HTERT RPE-1 (cell line): ENCODE measurements around the gene RASA2.
"Not testable (repeated sequence)": the region's sequence is repeated elsewhere in the genome, so short reads cannot be mapped to it uniquely, and the experiment has no call there.

Source experiments
- in situ Hi-C: fragments of 300-500 bp; cut with MboI; formaldehyde crosslinking; loops from 4 replicates; pipeline ENCODE4 v1.14.3; 2020; ENCODE audit warnings: low sequenced_read_pairs

Gene RASA2

GRCh38 chr3:141625506-141625905 lies 138.7 kb downstream of the RASA2 start:
- in situ Hi-C loops = no loop called here

DNA sequence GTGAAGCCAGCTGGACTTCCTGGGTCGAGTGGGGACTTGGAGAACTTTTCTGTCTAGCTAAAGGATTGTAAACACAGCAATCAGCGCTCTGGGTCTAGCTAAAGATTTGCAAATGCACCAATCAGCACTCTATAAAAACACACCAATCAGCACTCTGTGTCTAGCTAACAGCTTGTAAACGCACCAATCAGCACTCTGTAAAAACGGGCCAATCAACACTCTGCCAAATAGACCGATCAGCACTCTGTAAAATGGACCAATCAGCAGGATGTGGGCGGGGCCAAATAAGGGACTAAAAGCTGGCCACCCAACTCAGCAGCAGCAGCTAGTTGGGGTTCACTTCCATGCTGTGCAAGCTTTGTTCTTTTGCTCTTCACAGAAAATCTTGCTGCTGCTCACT lies 141.5 kb downstream of the RASA2 start:
- in situ Hi-C loops = not testable (repeated sequence)

DNA sequence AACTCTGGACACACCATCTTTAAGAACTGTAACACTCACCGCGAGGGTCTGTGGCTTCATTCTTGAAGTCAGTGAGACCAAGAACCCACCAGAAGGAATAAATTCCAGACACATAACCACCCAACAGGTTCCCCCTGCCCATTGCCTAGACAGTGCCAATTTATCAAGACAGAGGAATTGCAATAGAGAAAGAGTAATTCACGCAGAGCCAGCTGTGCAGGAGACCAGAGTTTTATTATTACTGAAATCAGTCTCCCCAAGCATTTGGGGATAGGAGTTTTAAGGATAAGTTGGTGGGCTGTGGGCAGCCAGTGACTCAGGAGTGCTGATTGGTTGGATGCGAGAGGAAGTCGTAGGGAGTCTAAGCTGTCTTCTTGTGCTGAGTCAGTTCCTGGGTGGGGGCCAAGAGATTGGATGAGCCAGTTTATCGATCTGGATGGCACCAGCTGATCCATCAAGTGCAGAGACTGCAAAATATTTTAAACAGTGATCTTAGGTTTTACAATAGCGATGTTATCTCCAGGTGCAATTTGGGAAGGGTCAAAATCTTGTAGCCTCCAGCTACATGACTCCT lies 142.1 kb downstream of the RASA2 start:
- in situ Hi-C loops = not testable (repeated sequence)

GRCh38 chr3:141629976-141630375 lies 143.1 kb downstream of the RASA2 start:
- in situ Hi-C loops = no loop called here

- in situ Hi-C loops = no loop called here
These were observed 146.1 kb downstream of the RASA2 start for GRCh38 chr3:141632779-141633374.

- in situ Hi-C loops = no loop called here
These were observed 155.4 kb downstream of the RASA2 start for GRCh38 chr3:141642215-141642614.

GRCh38 chr3:141643391-141643790 lies 156.6 kb downstream of the RASA2 start:
- in situ Hi-C loops = no loop called here

GRCh38 chr3:141643796-141644195 lies 157.0 kb downstream of the RASA2 start:
- in situ Hi-C loops = no loop called here

DNA sequence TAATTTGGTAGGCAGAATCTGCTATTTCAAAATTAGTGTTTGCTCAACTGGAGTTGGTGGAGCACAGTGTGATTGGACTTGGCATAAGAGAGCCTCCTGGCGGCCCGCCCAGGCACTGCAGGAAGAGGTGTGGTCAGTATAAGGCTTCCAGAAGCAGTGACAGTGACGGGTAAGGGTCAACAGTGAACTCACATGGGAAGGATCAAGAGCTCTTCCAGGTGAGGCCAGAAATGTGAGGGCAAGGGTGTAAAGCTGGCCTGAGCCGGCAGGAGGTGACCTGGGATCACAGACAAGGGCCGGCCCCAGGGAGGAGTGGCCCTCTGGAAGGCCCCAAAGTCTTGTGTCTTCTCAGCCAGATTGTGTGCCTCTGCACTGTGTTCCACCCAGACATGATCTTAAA lies 158.1 kb downstream of the RASA2 start:
- in situ Hi-C loops = no loop called here

DNA sequence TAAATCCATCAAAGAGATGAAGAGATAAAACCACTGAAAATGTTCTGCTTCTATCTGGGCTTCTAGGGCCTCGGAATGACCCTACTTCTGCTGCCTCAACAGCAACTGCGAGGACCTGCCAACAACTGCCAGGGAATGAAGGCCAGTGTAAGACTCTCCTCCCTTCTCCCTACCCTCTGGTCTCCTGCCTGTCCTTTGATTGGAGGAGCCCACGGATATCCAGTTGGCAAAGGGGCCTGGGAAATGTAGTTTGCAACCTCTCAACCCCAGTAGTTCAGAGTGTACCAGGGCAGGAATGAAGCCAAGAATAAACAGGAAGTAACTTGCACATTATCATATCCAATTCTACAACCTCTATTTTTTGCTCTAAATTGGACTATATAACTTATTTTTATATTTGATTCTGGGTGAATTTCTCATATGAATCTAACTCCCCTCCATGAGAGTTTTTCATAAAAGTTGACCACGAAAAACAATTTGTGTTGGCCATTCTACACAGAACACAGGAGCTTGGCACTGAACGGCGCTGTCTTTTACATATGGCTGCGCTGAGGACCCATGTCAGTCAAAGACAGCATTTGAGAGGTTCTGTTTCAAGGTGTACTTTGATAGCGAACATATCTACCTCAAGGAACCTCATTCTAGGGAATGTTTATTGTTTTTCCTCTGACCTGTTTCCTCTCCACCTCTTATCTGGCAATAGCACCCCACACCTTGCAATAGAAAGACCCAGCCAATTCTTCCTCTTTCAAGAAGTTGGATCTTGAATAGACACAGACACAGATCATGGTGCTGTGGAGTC lies 160.1 kb downstream of the RASA2 start:
- in situ Hi-C loops = no loop called here

DNA sequence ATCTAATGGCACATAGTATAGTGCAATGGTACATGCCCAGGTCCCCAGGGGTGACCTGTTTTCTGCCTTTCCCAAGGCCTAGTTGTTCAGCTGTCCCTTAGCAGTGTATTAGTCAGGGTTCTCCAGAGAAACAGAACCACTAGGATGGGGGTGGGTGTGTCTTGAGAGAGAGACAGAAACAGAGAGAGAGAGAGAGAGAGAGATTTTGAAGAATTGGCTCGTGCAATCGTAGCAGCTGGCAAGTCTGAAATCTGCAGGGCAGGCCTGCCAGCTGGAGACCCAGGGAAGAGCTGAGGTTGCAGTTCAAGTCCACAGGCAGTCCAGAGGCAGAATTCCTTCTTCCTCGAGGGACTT lies 160.7 kb downstream of the RASA2 start:
- in situ Hi-C loops = no loop called here

- in situ Hi-C loops = no loop called here
These were observed 161.5 kb downstream of the RASA2 start for GRCh38 chr3:141648055-141648910.

DNA sequence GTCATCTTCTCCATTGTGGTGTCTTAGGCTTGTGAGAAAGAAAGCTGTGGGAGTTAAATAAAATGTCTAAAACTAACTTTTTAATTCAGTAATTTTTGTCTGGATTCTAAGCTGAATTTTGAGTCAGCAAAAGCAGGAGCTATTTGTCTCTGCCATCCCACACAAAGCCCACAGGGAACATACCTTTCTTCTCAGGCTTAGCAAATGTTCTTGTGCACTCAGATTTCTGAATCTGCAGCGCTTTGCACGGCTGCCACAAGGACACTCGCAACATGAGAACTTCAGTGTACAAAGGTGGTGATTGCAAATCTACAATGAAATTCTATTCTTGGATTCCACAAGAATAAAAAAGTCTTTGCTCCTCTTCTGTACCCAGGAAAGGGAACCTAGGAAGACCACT lies 163.0 kb downstream of the RASA2 start:
- in situ Hi-C loops = no loop called here

DNA sequence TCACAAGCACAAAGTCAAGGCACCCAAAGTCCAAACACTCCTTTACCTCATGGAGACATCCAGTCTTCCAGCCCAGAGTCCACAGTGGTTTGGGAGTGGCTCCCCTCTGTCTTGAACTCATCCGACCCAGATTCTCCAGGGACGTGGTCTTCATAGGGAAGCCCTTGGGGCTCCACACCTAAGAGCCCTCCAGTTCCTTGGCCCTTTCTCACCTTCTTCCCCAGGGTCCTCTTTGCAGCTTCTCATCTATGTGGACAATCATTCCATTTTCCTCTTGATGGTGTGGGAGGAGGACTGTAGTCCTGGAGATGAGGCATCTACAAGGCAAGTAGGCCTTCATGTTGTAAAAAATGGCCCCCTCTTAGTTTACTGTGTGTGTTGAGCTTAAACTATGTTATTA lies 164.0 kb downstream of the RASA2 start:
- in situ Hi-C loops = no loop called here

DNA sequence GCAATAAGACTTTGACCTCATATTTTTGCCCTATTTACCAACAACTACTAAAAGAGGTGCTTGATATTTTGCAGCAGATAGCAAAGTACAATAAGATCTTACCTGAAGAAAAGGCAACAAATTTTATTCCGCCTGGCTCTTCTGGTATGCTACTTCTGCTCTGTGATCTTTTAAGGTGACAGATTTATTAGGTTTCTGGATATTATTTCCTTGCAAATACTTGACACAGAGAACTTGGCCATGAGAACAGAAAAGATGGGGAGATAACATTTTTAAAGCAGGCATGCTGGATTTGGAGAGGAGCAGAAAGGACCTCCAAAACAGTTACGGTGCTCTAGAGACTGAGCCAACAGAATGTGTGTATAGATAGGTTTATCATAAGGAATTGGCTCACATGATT lies 164.6 kb downstream of the RASA2 start:
- in situ Hi-C loops = no loop called here

DNA sequence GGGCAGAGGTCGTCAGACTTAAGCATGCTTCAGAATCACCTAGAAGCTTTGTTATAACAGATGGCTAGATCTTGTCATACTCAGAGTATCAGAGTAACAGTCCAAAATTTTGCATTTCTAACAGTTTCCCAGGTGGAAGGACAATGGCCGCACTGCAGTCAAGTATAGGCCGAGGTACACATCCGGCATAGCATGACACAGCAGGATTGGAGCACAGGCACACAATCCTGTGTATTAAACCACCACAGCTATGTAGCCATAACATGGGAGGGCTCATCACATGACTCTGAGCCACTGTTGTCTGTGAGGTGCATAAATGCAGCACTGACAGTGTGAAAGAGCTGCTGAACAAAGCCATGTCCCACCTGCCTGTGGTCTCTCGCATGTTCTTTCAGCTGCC lies 165.5 kb downstream of the RASA2 start:
- in situ Hi-C loops = no loop called here

DNA sequence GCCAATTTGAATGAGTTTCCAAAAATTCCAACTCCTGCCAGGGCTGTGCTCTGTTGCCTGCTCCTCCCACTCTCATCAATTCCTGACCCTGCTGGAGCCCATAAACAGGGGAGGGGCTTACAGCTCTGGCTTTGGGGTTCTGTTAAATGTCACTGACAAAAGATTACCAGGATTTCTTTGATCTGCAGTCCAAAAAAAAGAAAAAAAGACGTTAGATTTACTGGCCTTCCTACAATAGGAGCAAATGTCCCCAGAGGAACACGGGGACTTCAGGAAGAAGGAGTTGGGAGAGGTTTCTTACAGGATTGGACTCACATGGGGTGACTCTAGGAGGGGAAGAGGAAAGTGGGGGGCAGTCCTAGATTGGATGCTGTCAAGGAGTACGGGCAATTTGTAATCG lies 167.0 kb downstream of the RASA2 start:
- in situ Hi-C loops = no loop called here

- in situ Hi-C loops = no loop called here
These were observed 169.0 kb downstream of the RASA2 start for GRCh38 chr3:141655801-141656200.

DNA sequence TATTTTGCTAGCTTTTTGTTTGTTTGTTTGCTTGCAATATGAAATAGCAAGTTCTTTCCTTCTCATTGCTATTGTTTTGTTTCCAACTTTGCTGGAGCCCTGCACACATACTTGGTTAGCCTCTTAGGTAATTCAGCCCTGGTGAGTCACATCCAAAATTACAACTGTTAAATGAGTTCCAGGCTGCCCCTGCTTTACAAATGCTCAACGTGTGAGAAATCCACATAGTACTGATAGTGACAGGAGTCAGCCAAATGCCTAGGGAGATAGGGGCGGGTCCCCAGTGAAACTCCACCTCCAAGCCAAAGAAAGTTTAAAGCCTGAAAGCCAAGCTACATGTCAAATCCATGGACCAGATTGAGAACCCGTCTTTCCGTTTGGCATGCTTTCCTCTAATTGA lies 169.9 kb downstream of the RASA2 start:
- in situ Hi-C loops = no loop called here

- in situ Hi-C loops = no loop called here
These were observed 170.7 kb downstream of the RASA2 start for GRCh38 chr3:141657516-141657915.

GRCh38 chr3:141659821-141660613 lies 173.2 kb downstream of the RASA2 start:
- in situ Hi-C loops = no loop called here
